A549 (cell line): ENCODE results near the gene EIF2B5.

Experiments
- CEBPB ChIP-seq, 2 experiments: fragments of >200 bp in 1 of 2; sonication (Bioruptor Twin) in 1 of 2; formaldehyde crosslinking in 1 of 2; IDR thresholded peaks; 2 replicates each; pipeline ENCODE4 v1.6.1; 2012 to 2016
- CTCF ChIP-seq: fragments of >200 bp; sonication (Bioruptor Twin); formaldehyde crosslinking; IDR thresholded peaks from 3 replicates; pipeline ENCODE4 v1.5.1; 2016
- EP300 ChIP-seq, 2 experiments: fragments of >200 bp; sonication (Bioruptor Twin); formaldehyde crosslinking; IDR thresholded peaks; 2 replicates in 1 of 2; 3 replicates in 1 of 2; pipeline ENCODE4 v1.6.1; 2016 to 2017
- HMGXB4 ChIP-seq: fragments of 250-450 bp; sonication (Bioruptor Pico); IDR thresholded peaks from 2 replicates; pipeline ENCODE4 v1.5.0; 2021; ENCODE audit warnings: mild to moderate bottlenecking, moderate library complexity, borderline replicate concordance
- PBX3 ChIP-seq: IDR thresholded peaks from 2 replicates; pipeline ENCODE4 v1.6.1; 2012
- RFX5 ChIP-seq: fragments of 450-650 bp; IDR thresholded peaks from 2 replicates; pipeline ENCODE4 v1.7.1; 2014; ENCODE audit warnings: antibody characterized with exemption, mild to moderate bottlenecking, moderate library complexity
- RNF2 ChIP-seq: fragments of 200-600 bp; sonication (generic); IDR thresholded peaks from 2 replicates; pipeline ENCODE4 v1.6.1; 2016; ENCODE audit warnings: low read depth, mild to moderate bottlenecking, antibody characterized with exemption, moderate library complexity, borderline replicate concordance

- TF ChIP-seq RFX5 (no peak), HMGXB4 (CRISPR knock-in tag) (no peak), EP300 (IDR thresholded peaks at IDR 0.05) (no peak), RNF2 (no peak), CTCF (no peak), PBX3 (no peak), CEBPB (IDR thresholded peaks at IDR 0.05) (no peak)
Measured at GRCh38 chr3:184133840-184134745, 1.1 kb upstream of the EIF2B5 start.
